K562 (cell line): ENCODE data around the gene SPAG4. TPM values are rescaled to one million over a fixed set of nuclear protein-coding genes. Genes with fewer than 3 reads are reported as not detected.

Source experiments
- BRD9 ChIP-seq: fragments of 450-650 bp; IDR thresholded peaks from 2 replicates; pipeline ENCODE4 v1.6.1; 2018; ENCODE audit warnings: low read depth; ENCODE audit not compliant: partially characterized antibody
- EGR1 ChIP-seq: fragments of 450-650 bp; conservative IDR thresholded peaks from 2 replicates; pipeline ENCODE4 v1.6.1; 2017; ENCODE audit warnings: mild to moderate bottlenecking
- ETV5 ChIP-seq: sonication (generic); formaldehyde crosslinking; IDR thresholded peaks from 2 replicates; pipeline ENCODE4 v1.4.0; 2020; ENCODE audit warnings: low read depth, mild to moderate bottlenecking, missing genetic modification reagents
- GTF3C2 ChIP-seq: IDR thresholded peaks from 3 replicates; pipeline ENCODE4 v1.6.1; 2011; ENCODE audit warnings: borderline replicate concordance, mild to moderate bottlenecking, moderate library complexity; ENCODE audit not compliant: insufficient read length; ENCODE audit errors: extremely low read depth
- KLF1 ChIP-seq: fragments of 450-650 bp; IDR thresholded peaks from 2 replicates; pipeline ENCODE4 v1.6.1; 2016; ENCODE audit warnings: missing genetic modification characterization, missing compliant biosample characterization
- MCM3 ChIP-seq: fragments of 450-650 bp; IDR thresholded peaks from 2 replicates; pipeline ENCODE4 v1.6.1; 2016
- RBM14 ChIP-seq: fragments of 200-400 bp; formaldehyde crosslinking; IDR thresholded peaks from 2 replicates; pipeline ENCODE4 v1.6.1; 2018; ENCODE audit warnings: low read depth, mild to moderate bottlenecking, low read length, moderate library complexity, borderline replicate concordance; ENCODE audit not compliant: insufficient read depth
- RBM17 ChIP-seq: fragments of 200-400 bp; formaldehyde crosslinking; IDR thresholded peaks from 2 replicates; pipeline ENCODE4 v1.6.1; 2017; ENCODE audit warnings: low read depth, mild to moderate bottlenecking, low read length, borderline replicate concordance
- RBM22 ChIP-seq: fragments of 200-400 bp; formaldehyde crosslinking; IDR thresholded peaks from 2 replicates; pipeline ENCODE4 v1.6.1; 2018; ENCODE audit warnings: low read length, low read depth; ENCODE audit not compliant: poor library complexity, severe bottlenecking
- SMARCA5 ChIP-seq: fragments of 450-650 bp; IDR thresholded peaks from 2 replicates; pipeline ENCODE4 v1.6.1; 2016
- SP2 ChIP-seq: IDR thresholded peaks from 2 replicates; pipeline ENCODE4 v1.6.1; 2011; ENCODE audit warnings: mild to moderate bottlenecking, low read depth, low read length, moderate library complexity; ENCODE audit not compliant: poor library complexity, severe bottlenecking; ENCODE audit errors: extremely low read depth
- STAT6 ChIP-seq: sonication (generic); formaldehyde crosslinking; IDR thresholded peaks from 2 replicates; pipeline ENCODE4 v1.8.1; 2023; ENCODE audit warnings: mild to moderate bottlenecking, missing genetic modification reagents
- YBX1 ChIP-seq: fragments of 450-650 bp; IDR thresholded peaks from 2 replicates; pipeline ENCODE4 v1.7.1; 2016; ENCODE audit warnings: mild to moderate bottlenecking
- ZMIZ1 ChIP-seq, 2 experiments: fragments of 150-350 bp in 1 of 2; IDR thresholded peaks; 2 replicates each; pipeline ENCODE4 v1.6.1; 2012 to 2016; ENCODE audit warnings: low read depth in 2 of 2, low read length in 2 of 2, mild to moderate bottlenecking in 1 of 2, moderate library complexity in 1 of 2
- ZNF217 ChIP-seq: sonication (generic); formaldehyde crosslinking; IDR thresholded peaks from 2 replicates; pipeline ENCODE4 v1.8.0; 2022; ENCODE audit warnings: mild to moderate bottlenecking, missing genetic modification reagents
- polyA plus RNA-seq, 8 experiments: library from polyadenylated mRNA; depleted of rRNA in 4 of 8; stranded (reverse) in 5 of 8; unstranded in 3 of 8; fragments of >200 nt; fragmentation: Nextera tagmentation in 2 of 8; fragmentation: Illumina TruSeq in 1 of 8; extraction: Ambion mirVana in 2 of 8; extraction: Trizol in 1 of 8; gene quantifications; 2 replicates each; pipeline versions ENCODE4 v1.2.1 to v1.2.3, GENCODE V29; 2011 to 2014; ENCODE audit warnings: inconsistent platforms in 1 of 8, missing spikeins in 1 of 8
- total RNA-seq, 7 experiments: library from RNA; depleted of rRNA in 6 of 7; stranded (reverse); fragments of >200 nt in 6 of 7; fragmentation: Illumina TruSeq in 2 of 7; extraction: Trizol in 2 of 7; gene quantifications; 2 replicates each; pipeline versions ENCODE4 v1.2.1 to v1.2.3, GENCODE V29; 2011 to 2021; ENCODE audit warnings: low replicate concordance in 1 of 7
- TF ChIP-seq, protein P1 (sequence below), 2 experiments: fragments of 450-650 bp; IDR thresholded peaks; 2 replicates each; pipeline ENCODE4 v1.6.1; 2016

Gene SPAG4
- total and polyA plus RNA-seq, 9 of the 15 experiments (the other 6 are each of a cell fraction or from before 2014, with no cell fraction given) = 1.6 to 11.4 (median 4.6) TPM

GRCh38 chr20:35663516-35664465, 48.2 kb downstream of the SPAG4 start (continued):
- TF ChIP-seq RBM17 = no peak
- TF ChIP-seq MCM3 = no peak
- peak; percentile 75 for TF ChIP-seq EGR1
- no peak for TF ChIP-seq STAT6 (CRISPR knock-in tag)
- no peak for TF ChIP-seq RBM22
- peak; percentile 10; the same call in 1 of the 2 replicates for TF ChIP-seq ETV5 (CRISPR knock-in tag)
- no peak for TF ChIP-seq KLF1 (tag)
- TF ChIP-seq BRD9 = peak; percentile 17
- TF ChIP-seq, protein P1, sequence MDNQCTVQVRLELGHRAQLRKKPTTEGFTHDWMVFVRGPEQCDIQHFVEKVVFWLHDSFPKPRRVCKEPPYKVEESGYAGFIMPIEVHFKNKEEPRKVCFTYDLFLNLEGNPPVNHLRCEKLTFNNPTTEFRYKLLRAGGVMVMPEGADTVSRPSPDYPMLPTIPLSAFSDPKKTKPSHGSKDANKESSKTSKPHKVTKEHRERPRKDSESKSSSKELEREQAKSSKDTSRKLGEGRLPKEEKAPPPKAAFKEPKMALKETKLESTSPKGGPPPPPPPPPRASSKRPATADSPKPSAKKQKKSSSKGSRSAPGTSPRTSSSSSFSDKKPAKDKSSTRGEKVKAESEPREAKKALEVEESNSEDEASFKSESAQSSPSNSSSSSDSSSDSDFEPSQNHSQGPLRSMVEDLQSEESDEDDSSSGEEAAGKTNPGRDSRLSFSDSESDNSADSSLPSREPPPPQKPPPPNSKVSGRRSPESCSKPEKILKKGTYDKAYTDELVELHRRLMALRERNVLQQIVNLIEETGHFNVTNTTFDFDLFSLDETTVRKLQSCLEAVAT (IDR thresholded peaks at IDR 0.05) = 0 out of 4 replicates have a peak, but pooled peaks of 1 of the 2 experiments have one; percentile 27
- no peak for TF ChIP-seq ZMIZ1 (IDR thresholded peaks at IDR 0.05; ENCODE audit: low read depth in 2 of 2, low read length in 2 of 2)
- TF ChIP-seq ZNF217 (CRISPR knock-in tag) = no peak
- TF ChIP-seq GTF3C2 = no peak
- TF ChIP-seq RBM14 = no peak
- TF ChIP-seq SP2 = no peak
- TF ChIP-seq SMARCA5 = no peak
- no peak for TF ChIP-seq YBX1
